ENCODE results near the gene RASA2. TPM values are rescaled to one million over a fixed set of nuclear protein-coding genes. Genes with fewer than 3 reads are reported as not detected.

Gene RASA2
- total RNA-seq, 4 donors from 2014 or later = 22.3 to 43.7 (median 33.6) TPM

DNA sequence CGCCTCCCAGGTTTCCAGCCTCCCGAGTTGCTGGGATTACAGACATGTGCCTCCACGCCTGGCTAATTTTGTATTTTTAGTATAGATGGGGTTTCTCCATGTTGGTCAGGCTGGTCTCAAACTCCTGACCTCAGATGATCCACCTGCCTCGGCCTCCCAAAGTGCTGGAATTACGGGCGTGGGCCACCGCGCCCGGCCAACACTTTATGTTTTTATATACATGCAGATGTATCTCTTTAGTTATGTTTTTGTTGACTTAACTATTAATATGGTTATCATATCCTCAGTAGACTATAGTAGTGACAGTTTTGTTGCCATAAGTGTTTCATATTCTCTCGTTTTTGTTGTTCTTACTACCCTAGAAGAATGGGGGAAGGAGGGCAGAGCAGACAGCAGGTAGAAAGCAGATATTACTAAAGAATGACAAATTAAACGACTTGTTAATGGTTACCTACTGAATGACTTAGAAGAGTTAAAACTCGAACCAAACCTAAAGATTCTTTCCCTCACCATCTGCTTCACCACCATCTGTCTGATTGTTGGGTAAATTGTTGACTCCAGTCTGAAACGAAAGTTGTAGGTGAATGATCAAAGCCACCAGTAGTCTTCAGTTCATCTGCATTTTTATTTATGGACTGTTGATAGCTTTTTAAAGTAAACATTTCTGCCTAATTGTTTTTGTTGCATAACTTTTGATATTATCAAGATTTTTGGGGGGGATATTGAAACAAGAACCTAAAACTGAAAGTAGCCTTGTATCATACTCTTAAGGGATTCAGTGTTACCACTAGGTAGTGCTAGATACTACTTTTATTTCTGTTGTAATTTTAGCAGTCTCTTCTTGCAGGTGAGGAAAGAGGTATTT lies 89.3 kb downstream of the RASA2 start:
- Histone ChIP-seq H3K4me3 (no peak overlapping the region), H3K4me1 (peaks cover 0 to 6% (median 0%) of the 10 kb centered on the region in 4 donors), H3K36me3 (peaks cover 0 to 73% (median 0%) of the 10 kb centered on the region in 3 donors), H3K27me3 (no peaks in the 10 kb centered on the region), H3K9me3 (no peaks in the 10 kb centered on the region), H3K27ac (peak overlapping the region in 1 of 4 donors; percentile 22)
- TF ChIP-seq, protein P1, sequence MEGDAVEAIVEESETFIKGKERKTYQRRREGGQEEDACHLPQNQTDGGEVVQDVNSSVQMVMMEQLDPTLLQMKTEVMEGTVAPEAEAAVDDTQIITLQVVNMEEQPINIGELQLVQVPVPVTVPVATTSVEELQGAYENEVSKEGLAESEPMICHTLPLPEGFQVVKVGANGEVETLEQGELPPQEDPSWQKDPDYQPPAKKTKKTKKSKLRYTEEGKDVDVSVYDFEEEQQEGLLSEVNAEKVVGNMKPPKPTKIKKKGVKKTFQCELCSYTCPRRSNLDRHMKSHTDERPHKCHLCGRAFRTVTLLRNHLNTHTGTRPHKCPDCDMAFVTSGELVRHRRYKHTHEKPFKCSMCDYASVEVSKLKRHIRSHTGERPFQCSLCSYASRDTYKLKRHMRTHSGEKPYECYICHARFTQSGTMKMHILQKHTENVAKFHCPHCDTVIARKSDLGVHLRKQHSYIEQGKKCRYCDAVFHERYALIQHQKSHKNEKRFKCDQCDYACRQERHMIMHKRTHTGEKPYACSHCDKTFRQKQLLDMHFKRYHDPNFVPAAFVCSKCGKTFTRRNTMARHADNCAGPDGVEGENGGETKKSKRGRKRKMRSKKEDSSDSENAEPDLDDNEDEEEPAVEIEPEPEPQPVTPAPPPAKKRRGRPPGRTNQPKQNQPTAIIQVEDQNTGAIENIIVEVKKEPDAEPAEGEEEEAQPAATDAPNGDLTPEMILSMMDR (IDR thresholded peaks at IDR 0.05) = peak in 5 of 6 experiments; percentile 18 to 75 (median 64)
- TF ChIP-seq POLR2A (IDR thresholded peaks at IDR 0.05) = no peak
- no peak for DNase-seq

DNA sequence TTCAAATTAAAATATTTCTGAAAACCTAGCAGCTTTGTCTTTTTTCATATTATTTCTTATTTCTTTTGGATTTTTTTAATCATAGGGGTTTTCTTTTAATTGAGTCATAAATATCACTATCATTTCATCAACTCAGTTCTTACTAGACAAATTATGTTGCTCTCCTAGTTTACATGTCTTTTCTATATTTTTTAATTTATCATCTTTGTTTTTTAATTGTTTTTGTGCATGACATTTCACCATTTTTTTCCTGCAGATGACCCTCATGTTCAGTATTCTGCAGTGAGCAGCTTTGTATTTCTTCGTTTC lies 89.9 kb downstream of the RASA2 start:
- TF ChIP-seq, protein P1 (IDR thresholded peaks at IDR 0.05) = no peak
- TF ChIP-seq POLR2A (IDR thresholded peaks at IDR 0.05) = no peak
- Histone ChIP-seq H3K4me3 (no peak overlapping the region), H3K27me3 (no peaks in the 10 kb centered on the region), H3K27ac (no peak overlapping the region), H3K36me3 (peaks cover 0 to 73% (median 0%) of the 10 kb centered on the region in 3 donors), H3K9me3 (no peaks in the 10 kb centered on the region), H3K4me1 (peaks cover 0 to 6% (median 0%) of the 10 kb centered on the region in 4 donors)
- DNase-seq = no peak

DNA sequence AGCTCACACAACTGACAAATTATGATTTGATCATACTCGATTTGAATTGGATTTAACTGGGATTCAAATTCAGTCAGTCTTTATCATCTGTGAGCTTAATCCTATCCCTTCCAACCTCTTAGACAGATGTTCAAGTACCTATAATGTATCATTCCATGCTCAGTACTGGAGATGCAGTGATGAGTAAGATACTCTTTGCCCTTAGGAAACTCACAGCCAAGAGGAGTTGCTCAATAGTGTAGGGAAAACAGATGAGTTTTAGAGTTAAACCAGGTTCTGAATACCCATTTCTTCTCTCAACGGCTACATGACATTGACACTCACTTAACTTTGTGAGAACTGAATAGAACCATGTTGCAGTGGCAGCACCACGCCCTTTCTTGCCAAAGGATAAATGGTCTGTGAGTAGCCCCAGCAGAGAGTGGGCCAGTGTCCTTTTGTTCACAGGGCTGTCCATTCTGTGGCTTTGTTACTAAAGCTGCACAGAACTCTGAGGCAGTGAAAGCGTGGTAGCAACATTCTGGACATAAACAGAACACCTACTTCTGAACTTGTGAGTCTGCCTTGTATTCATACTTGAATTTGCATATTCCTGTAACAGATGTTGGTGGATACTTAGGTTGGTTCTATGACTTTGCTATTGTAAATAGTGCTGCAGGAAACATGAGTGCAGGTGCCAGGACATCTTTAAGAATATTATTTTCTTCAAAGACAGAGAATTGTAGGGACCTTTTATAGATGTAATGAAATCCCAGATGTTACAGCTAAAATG lies 91.6 kb downstream of the RASA2 start:
- Histone ChIP-seq H3K36me3 (peaks cover 0 to 57% (median 0%) of the 10 kb centered on the region in 3 donors), H3K4me3 (no peak overlapping the region), H3K27me3 (no peaks in the 10 kb centered on the region), H3K4me1 (peaks cover 0 to 6% (median 0%) of the 10 kb centered on the region in 4 donors), H3K27ac (no peak overlapping the region), H3K9me3 (no peaks in the 10 kb centered on the region)
- no peak for TF ChIP-seq POLR2A (IDR thresholded peaks at IDR 0.05)
- TF ChIP-seq, protein P1 (IDR thresholded peaks at IDR 0.05) = no peak
- DNase-seq = no peak

DNA sequence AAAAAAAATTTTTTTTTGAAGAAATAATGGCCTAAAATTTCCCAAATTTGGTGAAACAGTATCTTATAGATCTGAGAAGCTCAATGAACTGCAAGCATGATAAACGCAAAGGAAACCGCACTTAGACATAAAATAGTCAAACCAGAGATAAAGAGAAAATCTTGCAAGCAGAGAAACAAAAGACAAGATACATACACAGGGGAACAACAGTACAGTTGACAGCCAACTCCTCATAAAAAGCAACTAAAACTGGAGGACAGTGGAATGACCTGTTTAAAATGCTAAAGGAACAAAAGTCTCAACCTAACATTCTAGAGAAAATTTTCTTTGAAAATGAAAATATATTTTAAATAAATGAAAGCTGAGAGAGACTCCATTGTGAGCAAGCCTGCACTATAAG lies 107.5 kb downstream of the RASA2 start:
- Histone ChIP-seq H3K27ac (no peak overlapping the region), H3K36me3 (peaks cover 0 to 44% (median 0%) of the 10 kb centered on the region in 3 donors), H3K4me3 (no peak overlapping the region), H3K4me1 (no peaks in the 10 kb centered on the region), H3K27me3 (no peaks in the 10 kb centered on the region), H3K9me3 (no peaks in the 10 kb centered on the region)
- no peak for DNase-seq
- TF ChIP-seq, protein P1 (IDR thresholded peaks at IDR 0.05) = no peak
- no peak for TF ChIP-seq POLR2A (IDR thresholded peaks at IDR 0.05)

DNA sequence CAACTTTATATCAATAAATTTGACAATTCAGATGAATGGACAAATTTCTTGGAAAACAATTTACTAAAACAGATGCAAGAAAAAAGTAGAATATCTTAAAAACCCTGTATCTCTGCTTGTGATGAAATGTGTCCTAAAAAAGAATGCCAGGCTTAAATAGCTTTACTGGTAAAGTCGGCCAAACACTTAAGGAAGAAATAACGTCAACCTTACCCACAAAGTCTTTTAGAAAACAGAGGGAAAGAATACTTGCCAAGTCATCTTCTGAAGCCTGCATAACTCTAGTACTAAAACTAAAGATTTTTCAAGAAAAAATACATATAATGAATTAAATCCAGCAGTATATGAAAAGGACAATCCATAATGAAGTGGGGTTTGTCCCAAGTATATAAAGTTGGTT lies 111.1 kb downstream of the RASA2 start:
- Histone ChIP-seq H3K27ac (no peak overlapping the region), H3K4me1 (no peaks in the 10 kb centered on the region)

More for the DNA sequence above, 111.1 kb downstream of the RASA2 start:
- peaks cover 0 to 38% (median 0%) of the 10 kb centered on the region in 3 donors for H3K36me3 ChIP-seq
- no peak for DNase-seq
- no peaks in the 10 kb centered on the region for H3K27me3 ChIP-seq
- H3K4me3 ChIP-seq = no peak overlapping the region
- no peaks in the 10 kb centered on the region for H3K9me3 ChIP-seq
- no peak for TF ChIP-seq POLR2A (IDR thresholded peaks at IDR 0.05)
- TF ChIP-seq, protein P1 (IDR thresholded peaks at IDR 0.05) = no peak
